Erythroblast (primary cell): Measurements from ENCODE around the gene CTCFL.

Experiments
- GATA1 ChIP-seq: IDR thresholded peaks from 2 replicates; pipeline ENCODE4 v1.6.1; 2011; ENCODE audit warnings: low read depth, mild to moderate bottlenecking, control low read depth, low read length, moderate library complexity
- POLR2A ChIP-seq: IDR thresholded peaks from 2 replicates; pipeline ENCODE4 v1.6.1; 2011; ENCODE audit warnings: mild to moderate bottlenecking, low read length

- TF ChIP-seq POLR2A (no peak), GATA1 (no peak)
These were observed 26.2 kb downstream of the CTCFL start for GRCh38 chr20:57498425-57499400.
